Panc1 (cell line): ENCODE data around the gene DEPDC5.

Experiments used
- CTCF ChIP-seq: fragments of 450-650 bp; IDR thresholded peaks from 2 replicates; pipeline ENCODE4 v1.5.1; 2017; ENCODE audit warnings: mild to moderate bottlenecking
- SIN3A ChIP-seq: IDR thresholded peaks from 2 replicates; pipeline ENCODE4 v1.6.1; 2012; ENCODE audit warnings: low read depth, mild to moderate bottlenecking, low read length, moderate library complexity, borderline replicate concordance; ENCODE audit not compliant: insufficient read depth

- TF ChIP-seq CTCF = no peak
- no peak for TF ChIP-seq SIN3A
Measured at GRCh38 chr22:31753005-31753633, 700 bp upstream of the DEPDC5 start.
